WTC11 (cell line): Measurements from ENCODE around the gene FSTL4. TPM values are rescaled to one million over a fixed set of nuclear protein-coding genes. Genes with fewer than 3 reads are reported as not detected.

Source experiments
- ATAC-seq: fragments of 200-7000 bp; cut with Tn5 transposase; 2 replicates; pipeline ENCODE4 v1.10.0; 2021; ENCODE audit warnings: mild to moderate bottlenecking, moderate library complexity
- CTCF ChIA-PET: fragments of 300-600 bp; sonication (Branson Sonifier 250); formaldehyde crosslinking; loops from one replicate; lab custom pipeline; 2021; ENCODE audit warnings: antibody characterized with exemption; lab: Charles Lee
- POLR2A ChIA-PET: fragments of 350-600 bp; sonication (Branson Sonifier 250); formaldehyde crosslinking; loops from one replicate; lab custom pipeline; 2021; ENCODE audit warnings: antibody characterized with exemption; lab: Charles Lee
- DNase-seq: peaks from one replicate; pipeline ENCODE4 v3.0.0; 2021; ENCODE audit warnings: low spot score
- H3K27ac Mint-ChIP-seq: 2 replicates; pipeline ENCODE4 v1.8.0; 2021; ENCODE audit warnings: mixed read lengths
- H3K27me3 Mint-ChIP-seq: 2 replicates; pipeline ENCODE4 v1.8.0; 2021; ENCODE audit warnings: low read depth, mild to moderate bottlenecking, moderate library complexity, mixed read lengths
- H3K36me3 Mint-ChIP-seq: 2 replicates; pipeline ENCODE4 v1.8.0; 2021; ENCODE audit warnings: mixed read lengths
- H3K4me1 Mint-ChIP-seq: 2 replicates; pipeline ENCODE4 v1.8.0; 2022; ENCODE audit warnings: mixed read lengths
- H3K4me3 Mint-ChIP-seq: 2 replicates; pipeline ENCODE4 v1.8.0; 2021; ENCODE audit warnings: mild to moderate bottlenecking, moderate library complexity, mixed read lengths
- H3K9me3 Mint-ChIP-seq: 2 replicates; pipeline ENCODE4 v1.8.0; 2021; ENCODE audit warnings: mixed read lengths
- ATF1 ChIP-seq: sonication (generic); formaldehyde crosslinking; IDR thresholded peaks from 2 replicates; pipeline ENCODE4 v1.8.1; 2023; ENCODE audit warnings: mild to moderate bottlenecking, moderate library complexity, missing genetic modification reagents
- CBFB ChIP-seq: sonication (generic); formaldehyde crosslinking; IDR thresholded peaks from 2 replicates; pipeline ENCODE4 v1.8.1; 2022; ENCODE audit warnings: mild to moderate bottlenecking, low read depth, missing genetic modification reagents
- CREB1 ChIP-seq: sonication (generic); formaldehyde crosslinking; IDR thresholded peaks from 2 replicates; pipeline ENCODE4 v1.8.0; 2023; ENCODE audit warnings: mild to moderate bottlenecking, missing genetic modification reagents
- ESRRA ChIP-seq: sonication (generic); formaldehyde crosslinking; IDR thresholded peaks from 2 replicates; pipeline ENCODE4 v1.8.1; 2022; ENCODE audit warnings: mild to moderate bottlenecking, missing genetic modification reagents, borderline replicate concordance
- ETV6 ChIP-seq: sonication (generic); formaldehyde crosslinking; IDR thresholded peaks from 2 replicates; pipeline ENCODE4 v1.8.1; 2022; ENCODE audit warnings: mild to moderate bottlenecking, missing genetic modification reagents
- FOXK1 ChIP-seq: sonication (generic); formaldehyde crosslinking; IDR thresholded peaks from 2 replicates; pipeline ENCODE4 v1.8.0; 2022; ENCODE audit warnings: mild to moderate bottlenecking, moderate library complexity, missing genetic modification reagents
- GABPB1 ChIP-seq: sonication (generic); formaldehyde crosslinking; IDR thresholded peaks from 2 replicates; pipeline ENCODE4 v1.8.1; 2023; ENCODE audit warnings: mild to moderate bottlenecking, missing genetic modification reagents
- GTF2I ChIP-seq: fragments of 250-450 bp; sonication (Bioruptor Pico); conservative IDR thresholded peaks from 2 replicates; pipeline ENCODE4 v1.4.0; 2021; ENCODE audit warnings: mild to moderate bottlenecking
- MLX ChIP-seq: sonication (generic); formaldehyde crosslinking; IDR thresholded peaks from 2 replicates; pipeline ENCODE4 v1.8.1; 2023; ENCODE audit warnings: mild to moderate bottlenecking, missing genetic modification reagents, moderate library complexity
- NFATC4 ChIP-seq: fragments of 250-450 bp; sonication (Bioruptor Pico); IDR thresholded peaks from 2 replicates; pipeline ENCODE4 v1.9.0; 2021; ENCODE audit warnings: mild to moderate bottlenecking
- NR3C1 ChIP-seq: sonication (generic); formaldehyde crosslinking; conservative IDR thresholded peaks from 2 replicates; pipeline ENCODE4 v1.8.1; 2023; ENCODE audit warnings: low read depth, mild to moderate bottlenecking, missing genetic modification reagents
- PRRX2 ChIP-seq: fragments of 250-450 bp; sonication (Bioruptor Pico); IDR thresholded peaks from 2 replicates; pipeline ENCODE4 v1.8.0; 2021; ENCODE audit warnings: mild to moderate bottlenecking
- RELA ChIP-seq: sonication (generic); formaldehyde crosslinking; IDR thresholded peaks from 2 replicates; pipeline ENCODE4 v1.8.1; 2022; ENCODE audit warnings: missing genetic modification reagents, mild to moderate bottlenecking, borderline replicate concordance
- SP1 ChIP-seq: sonication (generic); formaldehyde crosslinking; conservative IDR thresholded peaks from 2 replicates; pipeline ENCODE4 v1.8.1; 2022; ENCODE audit warnings: missing genetic modification reagents
- STAT6 ChIP-seq: sonication (generic); formaldehyde crosslinking; conservative IDR thresholded peaks from 2 replicates; pipeline ENCODE4 v1.8.1; 2023; ENCODE audit warnings: mild to moderate bottlenecking, low read depth, missing genetic modification reagents, moderate library complexity
- ZNF219 ChIP-seq: sonication (generic); formaldehyde crosslinking; IDR thresholded peaks from 2 replicates; pipeline ENCODE4 v1.8.0; 2023; ENCODE audit warnings: missing genetic modification reagents, mild to moderate bottlenecking, borderline replicate concordance
- ZNF281 ChIP-seq: sonication (generic); formaldehyde crosslinking; IDR thresholded peaks from 2 replicates; pipeline ENCODE4 v1.8.0; 2023; ENCODE audit warnings: mild to moderate bottlenecking, missing genetic modification reagents
- ZNF396 ChIP-seq: fragments of 250-450 bp; sonication (Bioruptor Pico); IDR thresholded peaks from 2 replicates; pipeline ENCODE4 v1.8.0; 2021; ENCODE audit warnings: mild to moderate bottlenecking, moderate library complexity, borderline replicate concordance
- ZNF671 ChIP-seq: fragments of 250-450 bp; sonication (Bioruptor Pico); IDR thresholded peaks from 2 replicates; pipeline ENCODE4 v1.8.0; 2021; ENCODE audit warnings: mild to moderate bottlenecking
- total RNA-seq: library from RNA; stranded (reverse); gene quantifications from 3 replicates; pipeline ENCODE4 v1.2.3, GENCODE V29; 2021
- TF ChIP-seq, protein P1 (sequence below): sonication (generic); formaldehyde crosslinking; IDR thresholded peaks from 2 replicates; pipeline ENCODE4 v1.8.0; 2023; ENCODE audit warnings: missing genetic modification reagents, mild to moderate bottlenecking, borderline replicate concordance

The FSTL4 gene
- total RNA-seq, 1 experiment from 2014 or later = 6.1 TPM

GRCh38 chr5:133466556-133467334 lies 145.6 kb downstream of the FSTL4 start:
- peaks cover 13% of the 10 kb centered on the region for H3K4me1 Mint-ChIP-seq
- no peaks in the 10 kb centered on the region for H3K36me3 Mint-ChIP-seq
- POLR2A ChIA-PET = no interaction called here
- CTCF ChIA-PET = interaction anchor here (1.2 kb wide), 1 partner anchor 43 kb away, joined by 5 read pairs; no protein-coding TSS in a partner anchor
- H3K4me3 Mint-ChIP-seq = no peak overlapping the region
- H3K27me3 Mint-ChIP-seq = no peaks in the 10 kb centered on the region
- ATAC-seq = no peak
- no peaks in the 10 kb centered on the region for H3K9me3 Mint-ChIP-seq
- TF ChIP-seq ATF1 (CRISPR knock-in tag) (no peak), ZNF671 (no peak), STAT6 (CRISPR knock-in tag) (no peak), ZNF396 (CRISPR knock-in tag) (no peak), ESRRA (CRISPR knock-in tag) (no peak), PRRX2 (CRISPR knock-in tag) (no peak), RELA (CRISPR knock-in tag) (no peak), ZNF281 (no peak)
- TF ChIP-seq, protein P1, sequence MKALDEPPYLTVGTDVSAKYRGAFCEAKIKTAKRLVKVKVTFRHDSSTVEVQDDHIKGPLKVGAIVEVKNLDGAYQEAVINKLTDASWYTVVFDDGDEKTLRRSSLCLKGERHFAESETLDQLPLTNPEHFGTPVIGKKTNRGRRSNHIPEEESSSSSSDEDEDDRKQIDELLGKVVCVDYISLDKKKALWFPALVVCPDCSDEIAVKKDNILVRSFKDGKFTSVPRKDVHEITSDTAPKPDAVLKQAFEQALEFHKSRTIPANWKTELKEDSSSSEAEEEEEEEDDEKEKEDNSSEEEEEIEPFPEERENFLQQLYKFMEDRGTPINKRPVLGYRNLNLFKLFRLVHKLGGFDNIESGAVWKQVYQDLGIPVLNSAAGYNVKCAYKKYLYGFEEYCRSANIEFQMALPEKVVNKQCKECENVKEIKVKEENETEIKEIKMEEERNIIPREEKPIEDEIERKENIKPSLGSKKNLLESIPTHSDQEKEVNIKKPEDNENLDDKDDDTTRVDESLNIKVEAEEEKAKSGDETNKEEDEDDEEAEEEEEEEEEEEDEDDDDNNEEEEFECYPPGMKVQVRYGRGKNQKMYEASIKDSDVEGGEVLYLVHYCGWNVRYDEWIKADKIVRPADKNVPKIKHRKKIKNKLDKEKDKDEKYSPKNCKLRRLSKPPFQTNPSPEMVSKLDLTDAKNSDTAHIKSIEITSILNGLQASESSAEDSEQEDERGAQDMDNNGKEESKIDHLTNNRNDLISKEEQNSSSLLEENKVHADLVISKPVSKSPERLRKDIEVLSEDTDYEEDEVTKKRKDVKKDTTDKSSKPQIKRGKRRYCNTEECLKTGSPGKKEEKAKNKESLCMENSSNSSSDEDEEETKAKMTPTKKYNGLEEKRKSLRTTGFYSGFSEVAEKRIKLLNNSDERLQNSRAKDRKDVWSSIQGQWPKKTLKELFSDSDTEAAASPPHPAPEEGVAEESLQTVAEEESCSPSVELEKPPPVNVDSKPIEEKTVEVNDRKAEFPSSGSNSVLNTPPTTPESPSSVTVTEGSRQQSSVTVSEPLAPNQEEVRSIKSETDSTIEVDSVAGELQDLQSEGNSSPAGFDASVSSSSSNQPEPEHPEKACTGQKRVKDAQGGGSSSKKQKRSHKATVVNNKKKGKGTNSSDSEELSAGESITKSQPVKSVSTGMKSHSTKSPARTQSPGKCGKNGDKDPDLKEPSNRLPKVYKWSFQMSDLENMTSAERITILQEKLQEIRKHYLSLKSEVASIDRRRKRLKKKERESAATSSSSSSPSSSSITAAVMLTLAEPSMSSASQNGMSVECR = no peak
- TF ChIP-seq, all 79 proteins: peak for 0
- no peak for DNase-seq
- H3K27ac Mint-ChIP-seq = no peak overlapping the region

DNA sequence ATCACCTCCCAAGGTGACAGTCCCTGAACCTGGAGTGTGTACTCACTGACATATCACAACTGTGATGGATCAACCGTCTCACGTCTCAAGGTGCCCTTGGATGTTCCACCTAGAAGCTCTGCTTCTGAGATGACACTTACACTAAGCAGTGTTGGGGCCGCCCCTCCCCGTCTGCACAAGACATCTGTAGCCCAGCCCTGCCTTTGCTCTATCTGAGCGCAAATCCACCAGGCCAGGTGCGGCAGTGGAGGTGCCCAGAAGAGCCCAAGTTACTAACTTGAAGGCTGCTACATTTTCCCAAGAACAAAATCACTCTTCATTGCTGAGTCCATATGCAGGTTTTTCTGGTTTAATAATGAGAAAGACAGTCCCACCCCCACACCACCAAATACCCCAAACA lies 148.3 kb downstream of the FSTL4 start:
- H3K4me3 Mint-ChIP-seq = no peak overlapping the region
- no peak for DNase-seq
- ChIA-PET POLR2A (no interaction called here), CTCF (interaction anchor here (5.7 kb wide), 1 partner anchor 40 kb away, joined by 103 read pairs; no protein-coding TSS in a partner anchor)
- H3K36me3 Mint-ChIP-seq = no peaks in the 10 kb centered on the region
- no peaks in the 10 kb centered on the region for H3K9me3 Mint-ChIP-seq
- no peak for ATAC-seq
- no peak overlapping the region for H3K27ac Mint-ChIP-seq
- H3K27me3 Mint-ChIP-seq = no peaks in the 10 kb centered on the region
- peaks cover 11% of the 10 kb centered on the region for H3K4me1 Mint-ChIP-seq
- TF ChIP-seq GTF2I = no peak
- TF ChIP-seq MLX = no peak
- no peak for TF ChIP-seq ZNF219 (CRISPR knock-in tag)
- TF ChIP-seq NR3C1 = no peak
- TF ChIP-seq STAT6 (CRISPR knock-in tag) = no peak
- TF ChIP-seq ETV6 (CRISPR knock-in tag) = no peak
- TF ChIP-seq CREB1 (CRISPR knock-in tag) = no peak
- TF ChIP-seq GABPB1 (CRISPR knock-in tag) = no peak
- no peak for TF ChIP-seq CBFB (CRISPR knock-in tag)
- no peak for TF ChIP-seq NFATC4 (CRISPR knock-in tag)
- no peak for TF ChIP-seq ESRRA (CRISPR knock-in tag)
- TF ChIP-seq SP1 = no peak
- no peak for TF ChIP-seq FOXK1 (CRISPR knock-in tag)
